Activated CD8-positive, alpha-beta T cell treated with anti-CD3 and anti-CD28 coated beads for 36 hours (primary cell): Measurements from ENCODE around the gene DUSP5. TPM values are rescaled to one million over a fixed set of nuclear protein-coding genes. Genes with fewer than 3 reads are reported as not detected.

Experiments
- ATAC-seq: fragments of 200-7000 bp; cut with Tn5 transposase; one replicate; pipeline ENCODE4 v1.10.0; 2021; ENCODE audit warnings: mild to moderate bottlenecking, moderate library complexity
- CTCF ChIA-PET: fragments of 350-600 bp; sonication (Branson Sonifier 250); formaldehyde crosslinking; loops from one replicate; lab custom pipeline; 2021; ENCODE audit warnings: antibody characterized with exemption; lab: Charles Lee
- POLR2A ChIA-PET: fragments of 350-600 bp; sonication (Branson Sonifier 250); formaldehyde crosslinking; loops from one replicate; lab custom pipeline; 2021; ENCODE audit warnings: antibody characterized with exemption; lab: Charles Lee
- DNase-seq: peaks from one replicate; pipeline ENCODE4 v3.0.0-alpha.2; 2020
- H3K27ac Mint-ChIP-seq: one replicate; pipeline ENCODE4 v1.8.0; 2021; ENCODE audit warnings: mild to moderate bottlenecking, mixed read lengths
- H3K27me3 Mint-ChIP-seq: one replicate; pipeline ENCODE4 v1.8.0; 2021; ENCODE audit warnings: mixed read lengths
- H3K36me3 Mint-ChIP-seq: one replicate; pipeline ENCODE4 v1.8.0; 2021; ENCODE audit warnings: low read depth, mixed read lengths
- H3K4me1 Mint-ChIP-seq: one replicate; pipeline ENCODE4 v1.8.0; 2021; ENCODE audit warnings: low read depth, mixed read lengths
- H3K4me3 Mint-ChIP-seq: one replicate; pipeline ENCODE4 v1.8.0; 2021; ENCODE audit warnings: mild to moderate bottlenecking, moderate library complexity, mixed read lengths
- H3K9me3 Mint-ChIP-seq: one replicate; pipeline ENCODE4 v1.8.0; 2021; ENCODE audit warnings: mixed read lengths
- CTCF ChIP-seq: fragments of 200-600 bp; IDR thresholded peaks from one replicate; pipeline ENCODE4 v1.8.0; 2022; ENCODE audit warnings: antibody characterized with exemption, mild to moderate bottlenecking
- intact Hi-C: fragments of 100-400 bp; cut with micrococcal nuclease; formaldehyde crosslinking; loops from one replicate; pipeline ENCODE4 v1.10.0; 2022
- total RNA-seq, 2 experiments: library from RNA; stranded (reverse); gene quantifications; one replicate each; pipeline ENCODE4 v1.2.3, GENCODE V29; 2021

The DUSP5 gene
- total RNA-seq, result 10 to 100 TPM; 49.4 to 50.8 TPM

DNA sequence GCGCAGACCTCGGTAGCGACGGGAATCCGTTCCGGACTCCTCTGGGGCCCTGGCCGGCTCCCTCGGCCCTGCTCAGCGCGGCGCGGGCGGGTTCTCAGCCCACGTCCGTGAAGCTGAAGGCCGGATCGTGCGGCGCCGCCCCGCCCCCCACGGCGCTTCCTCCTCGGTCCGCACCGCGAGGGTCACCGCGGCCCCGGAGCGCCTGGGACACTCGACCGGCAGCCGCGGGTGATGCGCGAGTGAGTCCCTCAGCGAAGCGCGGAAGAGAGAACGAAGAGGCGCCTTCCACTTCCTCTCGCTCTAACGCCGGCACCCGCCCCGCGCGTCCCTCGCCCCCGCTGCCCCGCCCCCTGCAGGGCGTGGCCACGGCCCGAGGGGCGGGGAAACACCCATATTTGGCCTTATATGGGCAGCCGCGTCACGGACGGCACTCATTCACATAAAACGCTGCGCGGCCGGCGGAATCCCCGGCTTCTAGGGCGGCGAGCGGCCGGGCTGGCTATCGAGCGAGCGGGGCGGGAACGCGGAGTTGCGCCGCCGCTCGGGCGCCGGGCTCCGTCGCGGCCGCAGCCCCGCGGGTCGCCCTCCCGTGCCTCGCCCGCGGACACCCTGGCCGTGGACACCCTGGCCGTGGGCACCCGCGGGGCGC, at the start of gene DUSP5:
Gene DUSP5 (plus strand): TSS at position 470 of the 649 bp plus-strand sequence. CDS start 215 bp downstream, outside the sequence.
- Mint-ChIP-seq H3K4me1 (peaks cover 38% of the 10 kb centered on the region), H3K36me3 (peaks cover 49% of the 10 kb centered on the region), H3K27ac (peak within 1 kb of the TSS; percentile 93), H3K9me3 (no peaks in the 10 kb centered on the region), H3K4me3 (peak within 1 kb of the TSS; percentile 99), H3K27me3 (peaks cover under 1% of the 10 kb centered on the region)
- intact Hi-C loops, result loop anchor here (2.0 kb wide), 1 partner anchor 39 kb away; no protein-coding TSS in a partner anchor
- ATAC-seq, result peak; percentile 84
- peak; percentile 96 for DNase-seq
- no peak for TF ChIP-seq CTCF
- CTCF ChIA-PET, result interaction anchor here (0.9 to 5.3 kb wide), 11 partner anchors 15 to 238 kb away, joined by 3 to 37 read pairs (median 4); partner anchors contain the start of gene SMNDC1
- POLR2A ChIA-PET, result interaction anchor here (0.8 to 6.0 kb wide), 14 partner anchors 9 to 184 kb away, joined by 3 to 47 read pairs (median 6); partner anchors contain the start of gene SMC3

DNA sequence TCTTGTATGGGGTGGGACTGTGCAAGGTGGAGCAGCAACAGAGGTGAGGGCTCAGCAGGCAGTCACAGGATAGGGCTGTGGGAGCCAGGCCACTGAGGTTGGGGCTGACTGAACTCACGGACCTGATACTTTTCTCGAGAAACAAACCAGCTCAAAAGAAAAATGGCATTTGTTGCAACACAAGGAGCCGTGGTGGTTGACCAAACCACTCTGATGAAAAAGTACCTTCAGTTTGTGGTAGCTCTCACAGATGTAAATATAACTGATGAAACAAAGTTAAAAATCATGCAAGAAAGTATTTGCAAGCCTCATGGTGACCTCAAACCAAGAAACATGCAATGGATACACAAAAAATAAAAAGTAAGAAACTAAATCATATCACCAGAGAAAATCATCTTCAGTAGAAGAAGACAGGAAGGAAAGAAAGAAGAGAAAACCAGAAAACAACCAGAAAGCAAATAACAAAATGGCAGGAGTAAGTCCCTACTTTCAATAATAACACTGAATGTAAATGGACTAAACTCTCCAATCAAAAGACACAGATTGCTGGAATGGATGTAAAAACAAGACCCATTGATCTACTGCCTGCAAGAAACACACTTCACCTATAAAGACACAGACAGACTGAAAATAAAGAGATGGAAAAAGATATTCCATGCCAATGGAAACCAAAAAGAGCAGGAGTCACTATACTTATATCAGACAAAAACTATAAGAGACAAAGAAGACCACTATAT, 48.9 kb upstream of the DUSP5 start:
- ChIA-PET POLR2A (interaction anchor here (0.6 to 0.9 kb wide), 2 partner anchors 9 to 55 kb away, joined by 3 to 4 read pairs; no protein-coding TSS in a partner anchor), CTCF (interaction anchor here (1.1 to 3.4 kb wide), 3 partner anchors 22 to 97 kb away, joined by 3 to 9 read pairs (median 3); no protein-coding TSS in a partner anchor)
- DNase-seq (no peak), ATAC-seq (no peak)
- Mint-ChIP-seq H3K9me3 (no peaks in the 10 kb centered on the region), H3K4me1 (no peaks in the 10 kb centered on the region), H3K4me3 (no peak overlapping the region), H3K36me3 (no peaks in the 10 kb centered on the region), H3K27ac (peak overlapping the region; percentile 12), H3K27me3 (peaks cover 1% of the 10 kb centered on the region)
- intact Hi-C loops, result no loop called here
- TF ChIP-seq CTCF, result no peak

GRCh38 chr10:110455446-110455845, 42.3 kb upstream of the DUSP5 start:
- ChIA-PET POLR2A (interaction anchor here (1.4 kb wide), 1 partner anchor 8 kb away, joined by 4 read pairs; no protein-coding TSS in a partner anchor), CTCF (interaction anchor here (0.6 to 2.1 kb wide), 5 partner anchors 8 to 101 kb away, joined by 3 to 6 read pairs (median 4); no protein-coding TSS in a partner anchor)
- Mint-ChIP-seq H3K27me3 (no peaks in the 10 kb centered on the region), H3K36me3 (no peaks in the 10 kb centered on the region), H3K4me1 (peaks cover 33% of the 10 kb centered on the region), H3K4me3 (no peak overlapping the region), H3K9me3 (no peaks in the 10 kb centered on the region), H3K27ac (peak overlapping the region; percentile 39)
- intact Hi-C loops, result loop anchor here (2.0 kb wide), 1 partner anchor 13 kb away; no protein-coding TSS in a partner anchor
- no peak for TF ChIP-seq CTCF
- DNase-seq (peak; percentile 77), ATAC-seq (peak; percentile 83)

DNA sequence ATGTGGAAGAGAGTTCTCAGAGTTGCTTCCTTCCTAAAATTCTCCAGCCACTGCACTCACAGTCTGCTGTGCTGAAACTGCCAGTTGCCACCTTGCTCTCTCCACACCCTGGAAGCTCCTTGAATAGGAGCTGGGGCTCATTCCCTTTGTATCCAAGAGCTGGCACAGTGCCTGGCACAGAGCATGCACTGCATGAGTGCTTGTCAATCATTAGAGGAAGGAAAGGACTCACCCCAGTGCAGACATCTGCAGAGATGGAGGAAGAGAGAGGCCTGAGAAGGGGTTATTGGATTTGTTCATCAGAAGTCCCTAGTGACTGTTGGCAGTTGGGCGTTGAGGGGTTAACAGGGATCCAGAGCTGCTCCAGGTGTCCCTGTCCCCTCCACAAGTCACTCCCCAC, 41.7 kb upstream of the DUSP5 start:
- Mint-ChIP-seq H3K9me3 (no peaks in the 10 kb centered on the region), H3K27me3 (no peaks in the 10 kb centered on the region), H3K27ac (no peak overlapping the region), H3K4me1 (peaks cover 39% of the 10 kb centered on the region), H3K36me3 (no peaks in the 10 kb centered on the region), H3K4me3 (no peak overlapping the region)
- intact Hi-C loops, result no loop called here
- no peak for TF ChIP-seq CTCF
- POLR2A ChIA-PET, result interaction anchor here (0.9 kb wide), 1 partner anchor 90 kb away, joined by 3 read pairs; no protein-coding TSS in a partner anchor
- ATAC-seq (no peak), DNase-seq (no peak)
- CTCF ChIA-PET, result interaction anchor here (1.0 to 2.1 kb wide), 4 partner anchors 8 to 102 kb away, joined by 3 to 6 read pairs (median 4); no protein-coding TSS in a partner anchor
